Neural progenitor cell (in vitro differentiated cells): ENCODE measurements around the gene NOVA2. TPM values are rescaled to one million over a fixed set of nuclear protein-coding genes. Genes with fewer than 3 reads are reported as not detected.

ENCODE experiments used
- DNase-seq: peaks from one replicate; pipeline ENCODE4 v3.0.0-alpha.2; 2016; ENCODE audit warnings: low spot score
- H2AFZ ChIP-seq: fragments of 200-600 bp; sonication (generic); replicated peaks from 2 replicates; pipeline ENCODE4 v1.6.1; 2016; ENCODE audit warnings: antibody characterized with exemption
- H3F3A ChIP-seq: fragments of 200-600 bp; sonication (generic); 2 replicates; pipeline ENCODE4 v1.6.1; 2016; ENCODE audit warnings: antibody characterized with exemption, low read depth
- H3K27ac ChIP-seq: fragments of 200-600 bp; sonication (generic); 2 replicates; pipeline ENCODE4 v1.5.1; 2016; ENCODE audit warnings: mild to moderate bottlenecking
- H3K27me3 ChIP-seq: fragments of 200-600 bp; sonication (generic); 2 replicates; pipeline ENCODE4 v1.6.1; 2016; ENCODE audit warnings: mild to moderate bottlenecking, moderate library complexity
- H3K36me3 ChIP-seq: fragments of 200-600 bp; sonication (generic); 2 replicates; pipeline ENCODE4 v1.5.1; 2016
- H3K4me1 ChIP-seq: fragments of 200-600 bp; sonication (generic); 2 replicates; pipeline ENCODE4 v1.6.1; 2016; ENCODE audit warnings: mixed run types
- H3K4me2 ChIP-seq: fragments of 200-600 bp; sonication (generic); 2 replicates; pipeline ENCODE4 v1.6.1; 2016
- H3K4me3 ChIP-seq: fragments of 200-600 bp; sonication (generic); 2 replicates; pipeline ENCODE4 v1.5.1; 2016
- H3K79me2 ChIP-seq: fragments of 200-600 bp; sonication (generic); 2 replicates; pipeline ENCODE4 v1.6.1; 2016; ENCODE audit warnings: low read depth
- H3K9ac ChIP-seq: fragments of 200-600 bp; sonication (generic); 2 replicates; pipeline ENCODE4 v1.6.1; 2016
- H3K9me3 ChIP-seq: fragments of 200-600 bp; sonication (generic); 2 replicates; pipeline ENCODE4 v1.5.1; 2016; ENCODE audit warnings: low read depth
- H4K20me1 ChIP-seq: fragments of 200-600 bp; sonication (generic); 2 replicates; pipeline ENCODE4 v1.6.1; 2016; ENCODE audit warnings: low read depth
- H3K27ac Mint-ChIP-seq: 3 replicates; pipeline ENCODE4 v1.8.0; 2021; ENCODE audit warnings: mixed read lengths
- H3K27me3 Mint-ChIP-seq: 2 replicates; pipeline ENCODE4 v1.8.0; 2022; ENCODE audit warnings: low read depth, mild to moderate bottlenecking, inconsistent platforms, moderate library complexity, mixed read lengths; ENCODE audit not compliant: insufficient read depth
- H3K36me3 Mint-ChIP-seq: 3 replicates; pipeline ENCODE4 v1.8.0; 2021; ENCODE audit warnings: mixed read lengths
- H3K4me1 Mint-ChIP-seq: 3 replicates; pipeline ENCODE4 v1.8.0; 2021; ENCODE audit warnings: mixed read lengths
- H3K4me3 Mint-ChIP-seq: 3 replicates; pipeline ENCODE4 v1.8.0; 2021; ENCODE audit warnings: mild to moderate bottlenecking, moderate library complexity, mixed read lengths
- H3K9me3 Mint-ChIP-seq: 3 replicates; pipeline ENCODE4 v1.8.0; 2020; ENCODE audit warnings: mixed read lengths
- EZH2 ChIP-seq: fragments of 200-600 bp; sonication (generic); IDR thresholded peaks from 2 replicates; pipeline ENCODE4 v1.6.1; 2017; ENCODE audit warnings: antibody characterized with exemption, mild to moderate bottlenecking, moderate library complexity
- EZH2phosphoT487 ChIP-seq: fragments of 200-600 bp; sonication (generic); IDR thresholded peaks from 2 replicates; pipeline ENCODE4 v1.6.1; 2017; ENCODE audit warnings: antibody characterized with exemption
- microRNA counts: library from miRNA; unstranded; fragments of <30 nt; microRNA quantifications from one replicate; lab custom pipeline; 2016
- microRNA-seq: library from miRNA; unstranded; fragments of <30 nt; microRNA quantifications from one replicate; pipeline ENCODE4, GENCODE V29; 2016
- small RNA-seq: library from RNA; depleted of rRNA; stranded (forward); fragments of <200 nt; gene quantifications from one replicate; pipeline ENCODE3, GENCODE V24; 2015
- total RNA-seq: library from RNA; depleted of rRNA; stranded (reverse); fragments of >200 nt; gene quantifications from 2 replicates; pipeline ENCODE4 v1.2.3, GENCODE V29; 2015; ENCODE audit warnings: low replicate concordance
- TF ChIP-seq, protein P1 (sequence below): fragments of 200-600 bp; sonication (generic); IDR thresholded peaks from 2 replicates; pipeline ENCODE4 v1.5.1; 2017; ENCODE audit warnings: antibody characterized with exemption, mild to moderate bottlenecking

NOVA2 gene
- total RNA-seq, 1 donor from 2014 or later = 3.9 TPM

DNA sequence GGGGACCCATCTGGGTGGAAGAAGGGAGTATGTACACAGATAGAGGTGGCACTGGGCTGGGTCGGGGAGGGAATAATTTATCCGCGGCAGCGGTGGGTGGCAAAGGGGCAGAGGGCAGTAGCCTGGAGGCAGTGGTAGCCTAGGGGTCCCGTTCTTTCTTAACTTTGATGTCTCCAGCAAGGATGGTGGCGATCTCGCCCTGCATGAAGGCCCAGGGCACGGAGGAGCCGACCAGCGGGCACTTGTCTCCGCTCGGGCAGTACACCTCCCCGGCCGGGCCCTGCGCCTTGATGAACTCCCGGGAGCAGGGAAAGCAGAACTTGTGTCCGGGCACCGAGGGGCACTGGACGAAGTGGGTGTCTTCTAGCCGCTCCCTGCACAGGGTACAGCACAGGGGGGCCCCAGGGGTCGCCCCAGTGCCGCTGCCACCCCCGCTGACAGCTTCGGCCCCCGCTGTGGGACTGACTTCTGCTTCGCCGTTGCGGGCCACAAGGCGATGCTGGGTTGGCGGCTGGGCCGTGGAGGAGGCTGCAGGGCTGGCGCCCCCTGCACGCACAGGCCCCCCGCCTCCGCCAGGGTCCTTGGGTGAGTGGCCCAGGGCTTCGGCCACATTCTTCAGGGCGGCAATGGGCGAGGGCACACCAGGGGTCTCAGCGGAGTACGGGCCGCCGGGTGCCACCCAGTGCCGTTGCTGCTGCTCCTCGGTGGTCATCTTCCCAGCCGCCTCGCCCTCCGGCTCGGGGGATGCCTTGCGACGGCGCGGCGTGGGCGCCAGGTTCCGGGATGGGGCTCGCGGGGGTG lies 89.6 kb downstream of the NOVA2 start:
- TF ChIP-seq EZH2 (no peak), EZH2phosphoT487 (no peak)
- TF ChIP-seq, protein P1, sequence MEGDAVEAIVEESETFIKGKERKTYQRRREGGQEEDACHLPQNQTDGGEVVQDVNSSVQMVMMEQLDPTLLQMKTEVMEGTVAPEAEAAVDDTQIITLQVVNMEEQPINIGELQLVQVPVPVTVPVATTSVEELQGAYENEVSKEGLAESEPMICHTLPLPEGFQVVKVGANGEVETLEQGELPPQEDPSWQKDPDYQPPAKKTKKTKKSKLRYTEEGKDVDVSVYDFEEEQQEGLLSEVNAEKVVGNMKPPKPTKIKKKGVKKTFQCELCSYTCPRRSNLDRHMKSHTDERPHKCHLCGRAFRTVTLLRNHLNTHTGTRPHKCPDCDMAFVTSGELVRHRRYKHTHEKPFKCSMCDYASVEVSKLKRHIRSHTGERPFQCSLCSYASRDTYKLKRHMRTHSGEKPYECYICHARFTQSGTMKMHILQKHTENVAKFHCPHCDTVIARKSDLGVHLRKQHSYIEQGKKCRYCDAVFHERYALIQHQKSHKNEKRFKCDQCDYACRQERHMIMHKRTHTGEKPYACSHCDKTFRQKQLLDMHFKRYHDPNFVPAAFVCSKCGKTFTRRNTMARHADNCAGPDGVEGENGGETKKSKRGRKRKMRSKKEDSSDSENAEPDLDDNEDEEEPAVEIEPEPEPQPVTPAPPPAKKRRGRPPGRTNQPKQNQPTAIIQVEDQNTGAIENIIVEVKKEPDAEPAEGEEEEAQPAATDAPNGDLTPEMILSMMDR = no peak
- no peaks in the 10 kb centered on the region for H3K36me3 ChIP-seq
- H3K4me1 ChIP-seq = peaks cover 21% of the 10 kb centered on the region
- peaks cover 21% of the 10 kb centered on the region for H3K79me2 ChIP-seq
- DNase-seq = no peak
- Mint-ChIP-seq H3K4me3 (peak overlapping the region; percentile 84), H3K36me3 (peaks cover 4% of the 10 kb centered on the region), H3K27ac (no peak overlapping the region), H3K4me1 (peaks cover 34% of the 10 kb centered on the region), H3K9me3 (no peaks in the 10 kb centered on the region), H3K27me3 (peaks cover 14% of the 10 kb centered on the region)
- H3K27me3 ChIP-seq = no peaks in the 10 kb centered on the region
- H3K9me3 ChIP-seq = no peaks in the 10 kb centered on the region
- H3K4me3 ChIP-seq = no peak overlapping the region
- H3F3A ChIP-seq = peaks cover 44% of the 10 kb centered on the region
- no peak overlapping the region for H3K9ac ChIP-seq
- H3K27ac ChIP-seq = no peak overlapping the region
- H3K4me2 ChIP-seq = peak overlapping the region; percentile 82
- no peak overlapping the region for H2AFZ ChIP-seq
- H4K20me1 ChIP-seq = peaks cover 27% of the 10 kb centered on the region

MicroRNAs within 50 kb of the gene (microRNA counts, 767-probe panel; counts per million panel counts)
- microRNA hsa-miR-769-3p (lab: Ali Mortazavi, UCI) = 460 counts per million, percentile 90 among the panel's probes with 10 or more counts
- microRNA hsa-miR-769-5p (lab: Ali Mortazavi, UCI) = 460 counts per million, percentile 90 among the panel's probes with 10 or more counts

Small RNAs within 50 kb of the gene (microRNA-seq; reads per million reads assigned to microRNA genes)
- 117 reads per million, percentile 78 among the genes with 10 or more reads in this experiment for gene MIR769

Small RNAs within 50 kb of the gene (small RNA-seq; reads per million reads assigned to genes)
- 29.4 reads per million, percentile 97 among the genes with 10 or more reads in this experiment for gene MIR769

Other genes starting within 250 kb of the NOVA2 start
- gene FBXO46, start 243.0 kb downstream of the NOVA2 start, total RNA-seq = 7.5 and 21.3 TPM in 2 replicates
- gene MEIOSIN, start 240.4 kb downstream of the NOVA2 start, total RNA-seq = 0.06 TPM in 1 of 2 replicates, not detected in the other
- gene SIX5, start 204.6 kb downstream of the NOVA2 start, total RNA-seq = 8.1 and 50.8 TPM in 2 replicates
- 5.5 and 33.2 TPM in 2 replicates for gene DMPK, start 191.4 kb downstream of the NOVA2 start, total RNA-seq
- 22.8 and 50.3 TPM in 2 replicates for gene DMWD, start 181.0 kb downstream of the NOVA2 start, total RNA-seq
- 0.22 TPM in 1 of 2 replicates, not detected in the other for gene RSPH6A, start 158.6 kb downstream of the NOVA2 start, total RNA-seq
- 38.3 and 65.7 TPM in 2 replicates for gene SYMPK, start 110.7 kb downstream of the NOVA2 start, total RNA-seq
- gene FOXA3, start 109.5 kb downstream of the NOVA2 start, total RNA-seq = 7.3 and 8.4 TPM in 2 replicates
- 9.8 and 34.5 TPM in 2 replicates for gene IRF2BP1, start 87.7 kb downstream of the NOVA2 start, total RNA-seq
- 0.07 and 1.9 TPM in 2 replicates for gene MYPOP, start 71.3 kb downstream of the NOVA2 start, total RNA-seq
- gene NANOS2, start 59.1 kb downstream of the NOVA2 start, total RNA-seq = not detected in 2 replicates
- gene CCDC61, start 21.6 kb upstream of the NOVA2 start, total RNA-seq = 5.7 and 11.6 TPM in 2 replicates
- not detected in 2 replicates for gene PGLYRP1, start 49.2 kb upstream of the NOVA2 start, total RNA-seq
- gene IGFL4, start 67.1 kb upstream of the NOVA2 start, total RNA-seq = 0.15 and 0.21 TPM in 2 replicates
- not detected in 2 replicates for gene IGFL3, start 150.8 kb upstream of the NOVA2 start, total RNA-seq
- gene IGFL2, start 174.4 kb upstream of the NOVA2 start, total RNA-seq = not detected in 2 replicates